HepG2 (cell line): ENCODE results near the gene RPS6KA2. TPM values are rescaled to one million over a fixed set of nuclear protein-coding genes. Genes with fewer than 3 reads are reported as not detected.

Source experiments
- DNMT3B ChIP-seq: conservative IDR thresholded peaks from 2 replicates; pipeline ENCODE4 v1.6.1; 2016; ENCODE audit warnings: missing biosample characterization, control low read depth
- ELK4 ChIP-seq: sonication (generic); formaldehyde crosslinking; IDR thresholded peaks from 2 replicates; pipeline ENCODE4 v1.9.0; 2021; ENCODE audit warnings: missing genetic modification reagents, borderline replicate concordance
- NFE2L2 ChIP-seq: fragments of 150-350 bp; IDR thresholded peaks from 2 replicates; pipeline ENCODE4 v1.6.1; 2014; ENCODE audit warnings: low read length
- THYN1 ChIP-seq: sonication (generic); formaldehyde crosslinking; IDR thresholded peaks from 2 replicates; pipeline ENCODE4 v1.8.1; 2023; ENCODE audit warnings: low read depth, mild to moderate bottlenecking, moderate library complexity, missing genetic modification reagents, borderline replicate concordance
- ZFP36L1 ChIP-seq: sonication (generic); formaldehyde crosslinking; IDR thresholded peaks from 2 replicates; pipeline ENCODE4 v1.8.0; 2022; ENCODE audit warnings: mild to moderate bottlenecking, missing genetic modification reagents, moderate library complexity
- ZNF281 ChIP-seq: sonication (generic); formaldehyde crosslinking; IDR thresholded peaks from 2 replicates; pipeline ENCODE4 v1.4.0; 2020; ENCODE audit warnings: missing genetic modification reagents, borderline replicate concordance
- ZNF317 ChIP-seq: sonication (generic); formaldehyde crosslinking; IDR thresholded peaks from 2 replicates; pipeline ENCODE4 v1.5.0; 2020; ENCODE audit warnings: mild to moderate bottlenecking, missing genetic modification reagents
- ZNF318 ChIP-seq: sonication (generic); formaldehyde crosslinking; IDR thresholded peaks from 2 replicates; pipeline ENCODE4 v1.4.0; 2020; ENCODE audit warnings: mild to moderate bottlenecking, missing genetic modification reagents
- ZNF333 ChIP-seq: sonication (generic); formaldehyde crosslinking; IDR thresholded peaks from 2 replicates; pipeline ENCODE4 v1.4.0; 2020; ENCODE audit warnings: mild to moderate bottlenecking, missing genetic modification reagents, borderline replicate concordance
- polyA plus RNA-seq, 8 experiments: library from polyadenylated mRNA; depleted of rRNA in 3 of 8; stranded (reverse) in 7 of 8; unstranded in 1 of 8; fragments of >200 nt; fragmentation: Illumina TruSeq in 4 of 8; extraction: Trizol in 4 of 8; gene quantifications; 2 replicates each; pipeline versions ENCODE4 v1.2.1 to v1.2.3, GENCODE V29; 2011 to 2016; ENCODE audit warnings: low read depth in 4 of 8, missing spikeins in 1 of 8, mixed read lengths in 1 of 8; ENCODE audit not compliant: insufficient read depth in 1 of 8
- total RNA-seq, 5 experiments: library from RNA; depleted of rRNA; stranded (reverse); fragments of >200 nt; fragmentation: Illumina TruSeq; extraction: Trizol; gene quantifications; 2 replicates each; pipeline ENCODE4 v1.2.3, GENCODE V29; 2016; ENCODE audit warnings: low read depth in 1 of 5

RPS6KA2 gene
- total and polyA plus RNA-seq, 2 of the 13 experiments (the other 11 are each of a cell fraction or from before 2014, with no cell fraction given): 0.22 to 0.38 TPM

- no peak for TF ChIP-seq ELK4 (CRISPR knock-in tag)
- TF ChIP-seq ZNF318 (CRISPR knock-in tag): no peak
- TF ChIP-seq NFE2L2: no peak
- TF ChIP-seq DNMT3B (CRISPR knock-in tag): no peak
- TF ChIP-seq ZNF333: no peak
- TF ChIP-seq ZNF317 (CRISPR knock-in tag): peak; percentile 58; the same call in 1 of the 2 replicates
- no peak for TF ChIP-seq ZNF281 (CRISPR knock-in tag)
- no peak for TF ChIP-seq ZFP36L1
- no peak for TF ChIP-seq THYN1
Observed at GRCh38 chr6:166381733-166382499, 245.1 kb downstream of the RPS6KA2 start (continued).
